Kidney (tissue), 14 donors: ENCODE results near the gene RNF141. TPM values are rescaled to one million over a fixed set of nuclear protein-coding genes. Genes with fewer than 3 reads are reported as not detected.

Source experiments
- DNase-seq, 5 donors: peaks; one replicate each; pipeline ENCODE4 v3.0.0-alpha.2; 2013 to 2020
- FAIRE-seq: peaks from 2 replicates; lab custom pipeline; 2012; peaks lifted over from hg19 to GRCh38; lab: Jason Lieb, UNC
- H3K27ac ChIP-seq, 2 donors: one replicate each; pipeline ENCODE4 v1.7.0; 2013; ENCODE audit warnings: low read depth in 2 of 2, low read length in 2 of 2, inconsistent platforms in 1 of 2
- H3K27me3 ChIP-seq: one replicate; pipeline ENCODE4 v1.7.1; 2013; ENCODE audit warnings: low read length, inconsistent platforms; ENCODE audit not compliant: control insufficient read depth, insufficient read depth
- H3K36me3 ChIP-seq, 3 donors: one replicate each; pipeline versions ENCODE4 v1.7.0 to v1.7.1; 2013; ENCODE audit warnings: low read length in 3 of 3, control low read depth in 1 of 3, inconsistent platforms in 1 of 3; ENCODE audit not compliant: insufficient read depth in 3 of 3, control insufficient read depth in 2 of 3
- H3K4me1 ChIP-seq, 3 donors: one replicate each; pipeline versions ENCODE4 v1.7.0 to v1.7.1; 2013; ENCODE audit warnings: low read length in 3 of 3, inconsistent platforms in 1 of 3, low read depth in 1 of 3; ENCODE audit not compliant: control insufficient read depth in 2 of 3, insufficient read depth in 2 of 3
- H3K4me3 ChIP-seq, 3 donors: one replicate each; pipeline versions ENCODE4 v1.7.0 to v1.8.1; 2013; ENCODE audit warnings: low read length in 3 of 3, control low read depth in 1 of 3, inconsistent platforms in 1 of 3
- H3K9ac ChIP-seq, 3 donors: one replicate each; pipeline versions ENCODE4 v1.7.0 to v1.7.1; 2013; ENCODE audit warnings: low read length in 3 of 3, control low read depth in 1 of 3, inconsistent platforms in 1 of 3
- H3K9me3 ChIP-seq, 3 donors: one replicate each; pipeline versions ENCODE4 v1.7.0 to v1.7.1; 2013; ENCODE audit warnings: low read length in 3 of 3, control low read depth in 1 of 3, inconsistent platforms in 1 of 3; ENCODE audit not compliant: control insufficient read depth in 2 of 3, insufficient read depth in 1 of 3
- intact Hi-C: fragments of 100-400 bp; cut with DNase I; formaldehyde crosslinking; loops from one replicate; pipeline ENCODE4 v1.11.1; 2022
- polyA plus RNA-seq: library from polyadenylated mRNA; stranded (reverse); fragments of 350-450 nt; fragmentation: Illumina TruSeq; extraction: RNeasy Lipid Tissue Mini Kit (QIAGEN cat#74804); gene quantifications from one replicate; pipeline ENCODE4 v1.2.3, GENCODE V29; 2014; ENCODE audit warnings: low read depth, low replicate concordance; ENCODE audit not compliant: insufficient read depth
- total RNA-seq: library from RNA; stranded (reverse); fragmentation: NEBNext Ultra II Directional; extraction: Animal tissue kit (Norgen Biotek cat#: 25700); gene quantifications from one replicate; pipeline ENCODE4 v1.2.1, GENCODE V29; 2021
- TF ChIP-seq, protein P1 (sequence below): IDR thresholded peaks from 3 replicates; pipeline ENCODE4 v1.5.1; 2012; ENCODE audit warnings: mild to moderate bottlenecking, moderate library complexity, borderline replicate concordance; ENCODE audit not compliant: insufficient read depth; ENCODE audit errors: extremely low read depth
- donor health status: control.
- donor health status: control.
- donor health status: control.
- donor health status: control.
- donor health status: control.
- donor health status: DM: yes; HTN: yes; CAD: no.
- donor health status: Normal renal cell carcinoma (clear cell type).

RNF141 gene
- total and polyA plus RNA-seq, 2 donors from 2014 or later = 20.5 to 35.8 TPM

DNA sequence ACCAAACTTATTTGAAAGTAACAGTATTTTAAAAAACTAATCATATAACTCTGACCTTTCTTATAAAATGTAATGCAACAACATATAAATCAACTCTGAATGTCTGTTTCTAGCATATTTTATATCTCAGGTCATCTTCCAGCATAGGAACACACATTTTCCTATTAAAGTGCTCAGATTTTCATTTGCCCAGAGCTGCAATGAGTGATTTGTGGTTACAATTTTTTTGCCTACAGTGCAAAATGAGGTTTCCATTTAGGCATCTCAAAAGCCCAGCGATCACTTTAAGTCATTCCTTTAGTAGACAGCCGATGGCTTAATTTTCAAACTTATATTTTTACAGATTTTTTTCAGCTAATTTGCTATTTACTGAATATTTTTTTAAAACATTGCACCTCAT lies 26.5 kb upstream of the RNF141 start:
- Histone ChIP-seq H3K9ac (no peak overlapping the region), H3K4me3 (no peak overlapping the region), H3K9me3 (no peaks in the 10 kb centered on the region), H3K27ac (no peak overlapping the region), H3K4me1 (peaks cover 0 to 3% (median 2%) of the 10 kb centered on the region in 3 donors), H3K36me3 (no peaks in the 10 kb centered on the region), H3K27me3 (no peaks in the 10 kb centered on the region)
- intact Hi-C loops = no loop called here
- TF ChIP-seq, protein P1, sequence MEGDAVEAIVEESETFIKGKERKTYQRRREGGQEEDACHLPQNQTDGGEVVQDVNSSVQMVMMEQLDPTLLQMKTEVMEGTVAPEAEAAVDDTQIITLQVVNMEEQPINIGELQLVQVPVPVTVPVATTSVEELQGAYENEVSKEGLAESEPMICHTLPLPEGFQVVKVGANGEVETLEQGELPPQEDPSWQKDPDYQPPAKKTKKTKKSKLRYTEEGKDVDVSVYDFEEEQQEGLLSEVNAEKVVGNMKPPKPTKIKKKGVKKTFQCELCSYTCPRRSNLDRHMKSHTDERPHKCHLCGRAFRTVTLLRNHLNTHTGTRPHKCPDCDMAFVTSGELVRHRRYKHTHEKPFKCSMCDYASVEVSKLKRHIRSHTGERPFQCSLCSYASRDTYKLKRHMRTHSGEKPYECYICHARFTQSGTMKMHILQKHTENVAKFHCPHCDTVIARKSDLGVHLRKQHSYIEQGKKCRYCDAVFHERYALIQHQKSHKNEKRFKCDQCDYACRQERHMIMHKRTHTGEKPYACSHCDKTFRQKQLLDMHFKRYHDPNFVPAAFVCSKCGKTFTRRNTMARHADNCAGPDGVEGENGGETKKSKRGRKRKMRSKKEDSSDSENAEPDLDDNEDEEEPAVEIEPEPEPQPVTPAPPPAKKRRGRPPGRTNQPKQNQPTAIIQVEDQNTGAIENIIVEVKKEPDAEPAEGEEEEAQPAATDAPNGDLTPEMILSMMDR = no peak
- no peak for FAIRE-seq
- DNase-seq = no peak

DNA sequence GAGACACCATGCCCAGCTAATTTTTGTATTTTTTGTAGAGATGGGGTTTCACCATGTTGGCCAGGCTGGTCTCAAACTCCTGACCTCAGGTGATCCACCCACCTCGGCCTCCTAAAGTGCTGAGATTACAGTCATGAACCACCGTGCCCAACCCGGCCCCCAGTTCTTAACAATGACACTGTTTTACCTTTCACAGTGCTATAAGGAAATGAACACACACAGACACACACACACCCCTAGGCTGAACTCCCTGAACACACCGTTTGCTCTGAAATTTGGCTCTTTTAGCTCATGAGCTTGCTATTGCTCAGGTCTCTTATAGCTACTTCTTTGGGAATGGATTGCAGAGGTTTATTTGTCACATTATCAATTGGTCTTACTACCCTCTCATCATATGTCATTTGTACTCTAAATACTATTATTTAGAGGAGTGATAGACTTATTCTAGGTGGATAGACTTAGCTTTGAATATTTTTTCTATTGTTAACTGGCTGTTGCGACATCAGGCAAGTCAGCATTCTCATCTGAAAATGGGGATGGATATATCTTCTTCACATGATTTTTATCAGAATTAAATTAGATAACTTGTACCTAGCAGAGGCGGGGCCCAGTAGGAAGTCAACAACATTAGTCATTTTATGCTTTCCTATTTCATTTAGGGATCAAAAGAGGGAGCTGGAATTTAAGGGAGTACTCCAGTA lies 25.4 kb upstream of the RNF141 start:
- H3K36me3 ChIP-seq = no peaks in the 10 kb centered on the region
- H3K4me1 ChIP-seq = peaks cover 0 to 3% (median 2%) of the 10 kb centered on the region in 3 donors
- DNase-seq (no peak), FAIRE-seq (no peak)
- H3K27ac ChIP-seq = no peak overlapping the region
- no peaks in the 10 kb centered on the region for H3K27me3 ChIP-seq
- H3K9me3 ChIP-seq = no peaks in the 10 kb centered on the region
- intact Hi-C loops = no loop called here
- TF ChIP-seq, protein P1 = no peak
- no peak overlapping the region for H3K4me3 ChIP-seq
- no peak overlapping the region for H3K9ac ChIP-seq

DNA sequence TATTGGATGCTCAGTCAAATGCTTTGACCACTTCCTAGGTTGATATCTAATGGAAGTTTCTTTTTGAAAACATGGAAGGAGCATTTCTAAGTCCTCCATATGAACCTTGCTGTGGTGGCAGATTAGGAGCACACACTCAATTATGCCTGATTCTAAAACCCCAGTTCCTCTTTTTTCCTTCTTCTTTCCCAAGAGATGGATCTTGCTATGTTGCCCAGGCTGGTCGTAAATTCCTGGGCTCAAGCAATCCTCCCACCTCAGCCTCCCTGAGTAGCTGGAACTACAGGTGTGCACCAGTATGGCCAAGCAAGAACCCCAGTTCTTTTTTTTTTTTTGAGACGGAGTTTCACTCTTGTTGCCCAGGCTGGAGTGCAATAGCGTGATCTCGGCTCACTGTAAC lies 24.5 kb upstream of the RNF141 start:
- TF ChIP-seq, protein P1 = no peak
- Histone ChIP-seq H3K36me3 (no peaks in the 10 kb centered on the region), H3K27ac (no peak overlapping the region), H3K4me1 (peaks cover 0 to 3% (median 2%) of the 10 kb centered on the region in 3 donors), H3K9ac (no peak overlapping the region), H3K4me3 (no peak overlapping the region), H3K9me3 (no peaks in the 10 kb centered on the region), H3K27me3 (no peaks in the 10 kb centered on the region)
- FAIRE-seq (no peak), DNase-seq (no peak)
- intact Hi-C loops = no loop called here
